Epithelial cell of prostate (primary cell): ENCODE results near the gene ACACA.
A peak's percentile ranks its signal among the peaks of the same experiment; 100 is the strongest.

Source experiments
- DNase-seq: peaks from one replicate; pipeline ENCODE4 v3.0.0-alpha.2; 2011; ENCODE audit warnings: low read depth, low spot score
- H3K27ac ChIP-seq: fragments of 450-650 bp; 2 replicates; pipeline ENCODE4 v1.5.1; 2017; ENCODE audit warnings: mild to moderate bottlenecking

The ACACA gene

GRCh38 chr17:37191219-37191618, 215.4 kb downstream of the ACACA start:
- no peak for DNase-seq
- H3K27ac ChIP-seq = no peak overlapping the region

- H3K27ac ChIP-seq = no peak overlapping the region
- DNase-seq = no peak
Observed at GRCh38 chr17:37190493-37190892, 216.1 kb downstream of the ACACA start.

- no peak for DNase-seq
- no peak overlapping the region for H3K27ac ChIP-seq
Observed at GRCh38 chr17:37188157-37188556, 218.5 kb downstream of the ACACA start.

GRCh38 chr17:37187262-37187661, 219.4 kb downstream of the ACACA start:
- no peak overlapping the region for H3K27ac ChIP-seq
- DNase-seq = no peak

- no peak for DNase-seq
Observed at GRCh38 chr17:37182786-37183465, 223.7 kb downstream of the ACACA start.

GRCh38 chr17:37180376-37180775, 226.3 kb downstream of the ACACA start:
- peak overlapping the region; percentile 76 for H3K27ac ChIP-seq
- no peak for DNase-seq

More at GRCh38 chr17:37182786-37183465, 223.7 kb downstream of the ACACA start:
- no peak overlapping the region for H3K27ac ChIP-seq

- DNase-seq = peak; percentile 44
Observed at GRCh38 chr17:37179893-37180292, 226.7 kb downstream of the ACACA start.

GRCh38 chr17:37177254-37177870, 229.3 kb downstream of the ACACA start:
- DNase-seq = no peak
- peak overlapping the region; percentile 76 for H3K27ac ChIP-seq

More at GRCh38 chr17:37179893-37180292, 226.7 kb downstream of the ACACA start:
- peak overlapping the region; percentile 76 for H3K27ac ChIP-seq

GRCh38 chr17:37176723-37177122, 229.9 kb downstream of the ACACA start:
- H3K27ac ChIP-seq = peak overlapping the region; percentile 76
- peak; percentile 31 for DNase-seq

- no peak for DNase-seq
- H3K27ac ChIP-seq = no peak overlapping the region
Observed at GRCh38 chr17:37174205-37174604, 232.4 kb downstream of the ACACA start.

- no peak overlapping the region for H3K27ac ChIP-seq
- no peak for DNase-seq
Observed at GRCh38 chr17:37170881-37171425, 235.7 kb downstream of the ACACA start.

- H3K27ac ChIP-seq = no peak overlapping the region
- DNase-seq = no peak
Observed at GRCh38 chr17:37168731-37169353, 237.8 kb downstream of the ACACA start.

- no peak for DNase-seq
- H3K27ac ChIP-seq = no peak overlapping the region
Observed at GRCh38 chr17:37167756-37168155, 238.9 kb downstream of the ACACA start.

GRCh38 chr17:37164057-37164456, 242.6 kb downstream of the ACACA start:
- DNase-seq = no peak
- no peak overlapping the region for H3K27ac ChIP-seq

- no peak for DNase-seq
- no peak overlapping the region for H3K27ac ChIP-seq
Observed at GRCh38 chr17:37162800-37163199, 243.8 kb downstream of the ACACA start.

GRCh38 chr17:37160944-37161343, 245.7 kb downstream of the ACACA start:
- DNase-seq = no peak
- H3K27ac ChIP-seq = peak overlapping the region; percentile 63

GRCh38 chr17:37158290-37158689, 248.3 kb downstream of the ACACA start:
- no peak for DNase-seq
- H3K27ac ChIP-seq = peak overlapping the region; percentile 31

- H3K27ac ChIP-seq = peak overlapping the region; percentile 38
- DNase-seq = no peak
Observed at GRCh38 chr17:37148156-37148555, 258.5 kb downstream of the ACACA start.

GRCh38 chr17:37147301-37147812, 259.3 kb downstream of the ACACA start:
- H3K27ac ChIP-seq = peak overlapping the region; percentile 38
- DNase-seq = no peak

- no peak overlapping the region for H3K27ac ChIP-seq
- no peak for DNase-seq
Observed at GRCh38 chr17:37146086-37147064, 260.3 kb downstream of the ACACA start.
